HCT116 (cell line): Measurements from ENCODE around the gene TRIM59. TPM values are rescaled to one million over a fixed set of nuclear protein-coding genes. Genes with fewer than 3 reads are reported as not detected.

ENCODE experiments used
- ATAC-seq: fragments of 200-7000 bp; cut with Tn5 transposase; 2 replicates; pipeline ENCODE4 v1.9.1; 2020; ENCODE audit warnings: mild to moderate bottlenecking, moderate library complexity
- BruUV-seq: library from RNA; stranded (reverse); fragments of 400-500 nt; replicated peaks from 2 replicates; lab custom pipeline; 2021; lab: Mats Ljungman, UMichigan
- CTCF ChIA-PET: fragments of 300-600 bp; sonication (Branson Sonifier 250); formaldehyde crosslinking; loops from one replicate; lab custom pipeline; 2021; ENCODE audit warnings: antibody characterized with exemption; lab: Charles Lee
- POLR2A ChIA-PET: fragments of 300-600, 350-600 bp; sonication (Branson Sonifier 250); formaldehyde crosslinking; loops from one replicate; lab custom pipeline; 2021; ENCODE audit warnings: antibody characterized with exemption; lab: Charles Lee
- RAD21 ChIA-PET, 2 experiments: fragments of 300-600 bp; sonication (Branson Sonifier 250); formaldehyde crosslinking; loops; one replicate each; lab custom pipeline; 2023; ENCODE audit warnings: low total read pairs in 2 of 2; ENCODE audit not compliant: uncharacterized antibody in 2 of 2, unreplicated experiment in 2 of 2, low non-redundant PET in 1 of 2; lab: Charles Lee
- DNase-seq: peaks from one replicate; pipeline ENCODE4 v3.0.0-alpha.2; 2010; ENCODE audit warnings: low read depth, low spot score
- H2AFZ ChIP-seq: fragments of 200-600 bp; shearing (Covaris generic), sonication (generic); 2 replicates; pipeline ENCODE4 v1.6.1; 2017; ENCODE audit warnings: low read depth, mixed run types, mixed read lengths, antibody characterized with exemption, low read length; ENCODE audit not compliant: poor library complexity, severe bottlenecking
- H3K27ac ChIP-seq: 2 replicates; pipeline ENCODE4 v1.5.1; 2012; ENCODE audit warnings: low read depth, low read length
- H3K27me3 ChIP-seq: fragments of 200-600 bp; sonication (generic); 2 replicates; pipeline ENCODE4 v1.6.1; 2016; ENCODE audit warnings: mixed run types, low read length, mixed read lengths; ENCODE audit not compliant: insufficient read depth
- H3K36me3 ChIP-seq, 2 experiments: fragments of 200-500 bp in 1 of 2; fragments of 200-600 bp in 1 of 2; sonication (Bioruptor generic) in 1 of 2; sonication (generic) in 1 of 2; 2 replicates each; pipeline versions ENCODE4 v1.5.1 to v1.6.1; 2014 to 2016; ENCODE audit warnings: low read length in 2 of 2, inconsistent platforms in 1 of 2, mixed read lengths in 1 of 2, mixed run types in 1 of 2; ENCODE audit not compliant: insufficient read depth in 2 of 2, control insufficient read depth in 1 of 2
- H3K4me1 ChIP-seq, 2 experiments: fragments of 200-600 bp in 1 of 2; sonication (generic) in 1 of 2; 2 replicates each; pipeline versions ENCODE4 v1.5.1 to v1.6.1; 2012 to 2017; ENCODE audit warnings: low read length in 2 of 2, inconsistent platforms in 1 of 2, mild to moderate bottlenecking in 1 of 2, mixed read lengths in 1 of 2, mixed run types in 1 of 2, moderate library complexity in 1 of 2; ENCODE audit not compliant: insufficient read depth in 2 of 2, control insufficient read depth in 1 of 2
- H3K4me2 ChIP-seq: fragments of 200-600 bp; sonication (generic); 2 replicates; pipeline ENCODE4 v1.6.1; 2017; ENCODE audit warnings: mixed run types, low read length, mixed read lengths
- H3K4me3 ChIP-seq, 2 experiments: fragments of 200-600 bp in 1 of 2; sonication (generic) in 1 of 2; replicated peaks in 1 of 2; 2 replicates each; pipeline ENCODE4 v1.5.1; 2011 to 2016; ENCODE audit warnings: low read length in 2 of 2, control low read depth in 1 of 2, low read depth in 1 of 2, mild to moderate bottlenecking in 1 of 2, mixed read lengths in 1 of 2, mixed run types in 1 of 2
- H3K79me2 ChIP-seq: fragments of 200-600 bp; sonication (generic); 2 replicates; pipeline ENCODE4 v1.6.1; 2017; ENCODE audit warnings: mild to moderate bottlenecking, mixed run types, low read length, moderate library complexity, mixed read lengths; ENCODE audit not compliant: insufficient read depth
- H3K9ac ChIP-seq: fragments of 200-600 bp; sonication (generic); 2 replicates; pipeline ENCODE4 v1.6.1; 2016; ENCODE audit warnings: low read length, mixed read lengths
- H3K9me2 ChIP-seq: fragments of 200-600 bp; sonication (generic), shearing (Covaris generic); 2 replicates; pipeline ENCODE4 v1.6.1; 2017; ENCODE audit warnings: mixed run types, mild to moderate bottlenecking, moderate library complexity; ENCODE audit not compliant: insufficient read depth
- H3K9me3 ChIP-seq, 2 experiments: fragments of 200-500 bp in 1 of 2; fragments of 200-600 bp in 1 of 2; sonication (Bioruptor generic) in 1 of 2; sonication (generic) in 1 of 2; 2 replicates each; pipeline ENCODE4 v1.6.1; 2014 to 2017; ENCODE audit warnings: low read length in 2 of 2, mixed read lengths in 2 of 2, inconsistent platforms in 1 of 2, low read depth in 1 of 2, mild to moderate bottlenecking in 1 of 2, mixed run types in 1 of 2, moderate library complexity in 1 of 2; ENCODE audit not compliant: control insufficient read depth in 1 of 2, insufficient read depth in 1 of 2
- H4K20me1 ChIP-seq: fragments of 200-600 bp; sonication (generic), shearing (Covaris generic); 2 replicates; pipeline ENCODE4 v1.6.1; 2017; ENCODE audit warnings: mixed run types, mild to moderate bottlenecking, moderate library complexity; ENCODE audit not compliant: insufficient read depth
- CTCF ChIP-seq, 3 experiments: fragments of 200-600 bp in 1 of 3; sonication (generic) in 1 of 3; IDR thresholded peaks in 2 of 3; conservative IDR thresholded peaks in 1 of 3; 2 replicates each; pipeline ENCODE4 v1.5.1; 2012 to 2017; ENCODE audit warnings: low read depth in 2 of 3, low read length in 2 of 3, antibody characterized with exemption in 1 of 3, borderline replicate concordance in 1 of 3, control low read depth in 1 of 3, mild to moderate bottlenecking in 1 of 3, mixed read lengths in 1 of 3, mixed run types in 1 of 3, moderate library complexity in 1 of 3; ENCODE audit not compliant: insufficient read depth in 1 of 3
- POLR2A ChIP-seq: IDR thresholded peaks from 2 replicates; pipeline ENCODE4 v1.7.0; 2011; ENCODE audit warnings: borderline replicate concordance; ENCODE audit not compliant: insufficient read depth, insufficient read length; ENCODE audit errors: extremely low read depth
- RAD21 ChIP-seq: IDR thresholded peaks from 2 replicates; pipeline ENCODE4 v1.6.1; 2012; ENCODE audit warnings: low read depth, mild to moderate bottlenecking
- SP1 ChIP-seq: IDR thresholded peaks from 2 replicates; pipeline ENCODE4 v1.6.1; 2012; ENCODE audit warnings: low read depth
- TCF7L2 ChIP-seq: IDR thresholded peaks from 2 replicates; pipeline ENCODE4 v1.7.0; 2011; ENCODE audit warnings: borderline replicate concordance, inconsistent platforms; ENCODE audit not compliant: insufficient read depth, insufficient read length; ENCODE audit errors: extremely low read depth
- YY1 ChIP-seq: IDR thresholded peaks from 2 replicates; pipeline ENCODE4 v1.6.1; 2011; ENCODE audit warnings: low read length, low read depth, moderate library complexity, mild to moderate bottlenecking; ENCODE audit not compliant: insufficient replicate concordance; ENCODE audit errors: extremely low read depth
- intact Hi-C: fragments of 100-400 bp; cut with micrococcal nuclease; formaldehyde crosslinking; loops from 2 replicates; pipeline ENCODE4 v1.10.0; 2022
- total RNA-seq: library from RNA; stranded (reverse); gene quantifications from one replicate; pipeline ENCODE4 v1.2.1, GENCODE V29; 2021; ENCODE audit not compliant: unreplicated experiment

The TRIM59 gene
- total RNA-seq, 1 experiment from 2014 or later = 41.6 TPM

- Histone ChIP-seq H4K20me1 (peaks cover 9% of the 10 kb centered on the region; the same call in 1 of the 2 replicates), H3K27ac (no peak overlapping the region), H3K4me2 (no peak overlapping the region), H3K79me2 (peaks cover 100% of the 10 kb centered on the region), H3K4me3 (no peak overlapping the region), H3K9me2 (no peaks in the 10 kb centered on the region), H3K9me3 (no peaks in the 10 kb centered on the region), H3K4me1 (no peaks in the 10 kb centered on the region), H2AFZ (no peak overlapping the region), H3K9ac (no peak overlapping the region), H3K27me3 (no peaks in the 10 kb centered on the region), H3K36me3 (peaks cover 34 to 57% of the 10 kb centered on the region in 2 experiments)
- no peak for DNase-seq
- RAD21 ChIA-PET = no interaction called here
- ATAC-seq = no peak
- intact Hi-C loops = loop anchor here (5.0 to 10.0 kb wide), 3 partner anchors 525 to 1143 kb away; no protein-coding TSS in a partner anchor
- TF ChIP-seq TCF7L2 (no peak), YY1 (no peak), SP1 (no peak), CTCF (IDR thresholded peaks at IDR 0.05 in 2 of 3, conservative IDR thresholded peaks at IDR 0.05 in 1 of 3; ENCODE audit: borderline replicate concordance in 1 of 3, insufficient read depth in 1 of 3, low read depth in 2 of 3, low read length in 2 of 3) (no peak), RAD21 (no peak), POLR2A (no peak)
- CTCF ChIA-PET = interaction anchor here (0.9 kb wide), 1 partner anchor 247 kb away, joined by 4 read pairs; no protein-coding TSS in a partner anchor
- POLR2A ChIA-PET = no interaction called here
- BruUV-seq = no TSS peak
These were observed 39.6 kb downstream of the TRIM59 start for GRCh38 chr3:160409812-160410610.
